GM12801 (cell line): ENCODE measurements around the gene TUBGCP3.

Experiments
- TF ChIP-seq, protein P1 (sequence below): IDR thresholded peaks from one replicate; pipeline ENCODE4 v1.5.1; 2011; ENCODE audit warnings: control low read depth; ENCODE audit not compliant: insufficient read length; ENCODE audit errors: extremely low read depth

The TUBGCP3 gene

DNA sequence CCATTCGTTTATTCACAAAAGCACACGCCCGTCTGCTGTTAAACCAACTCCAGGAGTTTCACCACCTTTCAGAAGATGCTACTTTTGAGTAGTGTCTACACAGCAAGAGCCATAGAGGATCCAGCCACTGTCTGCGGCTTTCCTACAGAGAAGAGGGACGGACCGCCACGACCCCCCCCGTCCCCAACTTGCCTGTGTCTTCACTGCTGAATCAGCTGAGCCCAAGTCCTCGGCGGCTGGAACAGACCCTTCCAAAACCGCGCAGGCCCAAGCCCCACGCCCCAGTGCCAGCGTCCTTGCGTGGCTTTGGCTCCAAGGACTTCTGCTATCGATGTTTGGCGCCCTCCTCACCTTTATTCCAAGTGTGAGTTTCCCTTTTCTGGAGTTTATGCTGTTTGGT is 146.7 kb downstream of the TUBGCP3 start:
- TF ChIP-seq, protein P1, sequence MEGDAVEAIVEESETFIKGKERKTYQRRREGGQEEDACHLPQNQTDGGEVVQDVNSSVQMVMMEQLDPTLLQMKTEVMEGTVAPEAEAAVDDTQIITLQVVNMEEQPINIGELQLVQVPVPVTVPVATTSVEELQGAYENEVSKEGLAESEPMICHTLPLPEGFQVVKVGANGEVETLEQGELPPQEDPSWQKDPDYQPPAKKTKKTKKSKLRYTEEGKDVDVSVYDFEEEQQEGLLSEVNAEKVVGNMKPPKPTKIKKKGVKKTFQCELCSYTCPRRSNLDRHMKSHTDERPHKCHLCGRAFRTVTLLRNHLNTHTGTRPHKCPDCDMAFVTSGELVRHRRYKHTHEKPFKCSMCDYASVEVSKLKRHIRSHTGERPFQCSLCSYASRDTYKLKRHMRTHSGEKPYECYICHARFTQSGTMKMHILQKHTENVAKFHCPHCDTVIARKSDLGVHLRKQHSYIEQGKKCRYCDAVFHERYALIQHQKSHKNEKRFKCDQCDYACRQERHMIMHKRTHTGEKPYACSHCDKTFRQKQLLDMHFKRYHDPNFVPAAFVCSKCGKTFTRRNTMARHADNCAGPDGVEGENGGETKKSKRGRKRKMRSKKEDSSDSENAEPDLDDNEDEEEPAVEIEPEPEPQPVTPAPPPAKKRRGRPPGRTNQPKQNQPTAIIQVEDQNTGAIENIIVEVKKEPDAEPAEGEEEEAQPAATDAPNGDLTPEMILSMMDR = no peak

DNA sequence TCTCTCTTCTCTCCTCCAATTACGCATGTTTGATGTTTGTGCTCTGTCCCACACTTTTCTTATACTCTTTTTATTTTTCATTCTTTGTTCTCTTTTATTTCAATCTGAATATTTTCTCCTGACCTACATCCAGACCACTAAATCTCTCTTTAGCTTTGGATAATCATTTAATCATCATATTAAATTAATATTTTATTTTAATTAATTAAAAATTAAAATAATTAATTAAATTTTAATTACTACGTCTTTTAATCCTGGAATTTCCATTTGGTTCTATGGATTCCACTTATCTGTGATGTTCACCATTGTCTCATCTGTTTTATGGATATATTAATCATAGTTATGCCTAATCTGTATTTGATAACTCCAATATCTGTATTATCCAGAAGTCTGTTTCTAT is 149.4 kb downstream of the TUBGCP3 start:
- TF ChIP-seq, protein P1 = no peak

GRCh38 chr13:112438094-112438493 is 149.9 kb downstream of the TUBGCP3 start:
- TF ChIP-seq, protein P1 = no peak

DNA sequence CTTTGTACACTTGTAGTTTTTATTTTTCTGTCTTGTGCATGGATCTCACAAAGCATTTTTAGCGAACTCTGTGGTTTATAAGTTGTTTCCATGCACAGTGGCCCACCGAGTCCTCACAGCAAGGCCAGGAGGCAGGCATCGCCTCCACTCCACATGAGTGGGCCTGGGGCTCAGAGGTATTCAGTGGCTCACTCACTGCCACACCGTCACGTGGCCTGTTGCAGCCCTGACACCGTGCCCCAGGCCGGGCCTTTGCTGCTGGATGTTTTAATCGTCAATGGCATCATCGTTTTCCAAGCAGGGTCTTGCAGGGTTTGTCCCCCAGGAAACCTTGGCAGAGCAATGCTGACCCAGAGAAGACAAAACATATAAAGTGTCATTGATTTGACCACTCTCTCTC is 152.0 kb downstream of the TUBGCP3 start:
- TF ChIP-seq, protein P1 = no peak
